ENCODE data around the gene SLC6A9. TPM values are rescaled to one million over a fixed set of nuclear protein-coding genes. Genes with fewer than 3 reads are reported as not detected.

The SLC6A9 gene
- total and polyA plus RNA-seq, 8 donors: 1.9 to 23.4 (median 4.4) TPM

DNA sequence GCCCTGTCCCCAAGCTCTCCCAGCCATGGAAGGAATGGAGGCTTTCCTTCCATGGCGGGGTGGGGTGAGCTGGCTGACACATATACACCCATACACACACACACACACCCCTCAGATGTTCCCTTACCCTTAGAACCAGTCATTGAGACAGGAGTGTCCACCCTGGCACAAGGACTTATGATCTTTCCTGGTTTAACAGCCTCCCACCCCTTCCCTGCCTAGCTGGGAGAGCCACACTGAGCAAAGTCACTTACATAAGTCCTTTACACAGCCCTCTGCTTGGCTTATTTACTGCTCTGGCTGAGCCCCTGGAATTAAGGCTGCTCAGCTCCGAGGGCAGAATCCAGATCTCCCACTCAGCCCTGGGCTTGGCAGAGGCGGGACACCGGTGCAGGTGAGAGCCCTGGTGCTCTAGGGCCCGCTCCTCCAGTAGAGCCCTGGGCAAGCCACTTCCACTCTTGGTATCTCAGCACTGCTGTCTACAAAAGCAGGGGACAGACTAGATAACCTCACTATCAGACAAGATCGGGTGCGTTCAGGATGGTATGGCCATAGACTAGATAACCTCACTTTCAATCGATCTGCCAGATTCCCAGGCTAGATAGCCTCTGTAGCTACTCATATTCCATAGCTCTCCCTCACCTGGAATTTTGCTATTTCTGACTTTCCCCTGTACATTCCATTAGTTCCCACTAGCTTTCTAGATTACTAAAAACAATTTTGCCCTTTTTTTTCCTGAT is 16.7 kb downstream of the SLC6A9 start:
- TF ChIP-seq, protein P1, sequence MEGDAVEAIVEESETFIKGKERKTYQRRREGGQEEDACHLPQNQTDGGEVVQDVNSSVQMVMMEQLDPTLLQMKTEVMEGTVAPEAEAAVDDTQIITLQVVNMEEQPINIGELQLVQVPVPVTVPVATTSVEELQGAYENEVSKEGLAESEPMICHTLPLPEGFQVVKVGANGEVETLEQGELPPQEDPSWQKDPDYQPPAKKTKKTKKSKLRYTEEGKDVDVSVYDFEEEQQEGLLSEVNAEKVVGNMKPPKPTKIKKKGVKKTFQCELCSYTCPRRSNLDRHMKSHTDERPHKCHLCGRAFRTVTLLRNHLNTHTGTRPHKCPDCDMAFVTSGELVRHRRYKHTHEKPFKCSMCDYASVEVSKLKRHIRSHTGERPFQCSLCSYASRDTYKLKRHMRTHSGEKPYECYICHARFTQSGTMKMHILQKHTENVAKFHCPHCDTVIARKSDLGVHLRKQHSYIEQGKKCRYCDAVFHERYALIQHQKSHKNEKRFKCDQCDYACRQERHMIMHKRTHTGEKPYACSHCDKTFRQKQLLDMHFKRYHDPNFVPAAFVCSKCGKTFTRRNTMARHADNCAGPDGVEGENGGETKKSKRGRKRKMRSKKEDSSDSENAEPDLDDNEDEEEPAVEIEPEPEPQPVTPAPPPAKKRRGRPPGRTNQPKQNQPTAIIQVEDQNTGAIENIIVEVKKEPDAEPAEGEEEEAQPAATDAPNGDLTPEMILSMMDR (IDR thresholded peaks at IDR 0.05): no peak
- Histone ChIP-seq H3K4me3 (no peak overlapping the region), H3K27ac (no peak overlapping the region), H3K4me1 (no peaks in the 10 kb centered on the region), H3K27me3 (no peaks in the 10 kb centered on the region), H3K36me3 (no peaks in the 10 kb centered on the region), H3K9me3 (no peaks in the 10 kb centered on the region)
- FAIRE-seq: no peak
- intact Hi-C loops (cut with DNase I): no loop called here
- ATAC-seq: no peak
- no peak for DNase-seq
- 77 to 81% methylated on average over 8 of the region's 8 CpGs for WGBS, 2 donors

DNA sequence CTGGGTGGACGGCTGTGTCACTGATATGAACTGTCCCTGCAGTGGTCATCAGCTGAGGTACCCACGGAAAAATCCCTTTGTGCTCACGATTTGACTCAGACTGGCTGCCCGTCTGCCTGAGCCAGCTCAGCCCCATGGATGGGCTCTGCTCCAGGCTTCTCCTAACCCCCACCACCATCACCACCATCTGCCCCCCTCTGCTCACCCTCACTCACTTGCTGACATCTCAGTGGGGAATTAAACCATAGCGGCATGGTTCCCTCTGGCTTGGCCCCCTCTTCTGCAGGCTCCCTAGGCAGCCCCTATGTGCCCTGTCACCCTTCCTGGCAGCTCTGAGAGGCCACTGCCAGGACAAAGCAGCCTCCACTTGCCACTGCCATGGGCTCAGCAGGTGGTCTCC is 17.3 kb downstream of the SLC6A9 start:
- ATAC-seq (no peak), FAIRE-seq (no peak)

DNA sequence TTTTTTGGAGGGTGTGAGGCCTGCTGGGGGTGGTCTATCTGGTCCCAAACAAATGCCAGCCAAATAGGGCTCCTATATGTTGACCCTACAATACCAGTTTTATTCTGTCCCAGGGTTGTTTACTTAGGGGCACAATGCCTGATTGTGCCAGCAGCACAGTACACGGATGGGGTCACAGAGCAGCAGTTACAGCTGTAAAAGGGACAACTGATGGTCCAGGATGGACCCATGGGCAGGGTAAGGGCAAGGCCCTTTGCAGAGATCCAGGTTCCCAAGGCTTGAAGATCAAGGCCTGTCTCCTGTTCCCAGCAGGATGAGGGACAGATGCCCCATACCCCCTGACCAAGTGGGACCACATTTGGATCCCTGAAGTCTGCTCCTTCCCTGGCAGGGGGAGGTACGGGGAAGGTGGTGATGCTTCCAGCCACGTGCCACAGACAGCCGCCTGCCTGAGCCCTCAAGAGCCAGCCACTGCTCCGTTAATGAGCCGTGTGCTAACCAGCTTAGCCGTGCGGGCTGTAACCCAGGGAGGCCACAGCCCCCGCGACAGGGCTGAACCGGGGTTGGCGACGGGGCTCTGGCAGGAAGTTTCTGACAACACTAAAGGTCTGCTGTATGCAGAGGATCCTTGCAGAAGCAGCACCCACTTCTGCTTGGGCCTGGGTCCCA is 18.2 kb downstream of the SLC6A9 start:
- TF ChIP-seq, protein P1 (IDR thresholded peaks at IDR 0.05): no peak
- ATAC-seq (peak in 3 of 4 donors; percentile 29 to 66 (median 65)), FAIRE-seq (no peak), DNase-seq (no peak)
- H3K9me3 ChIP-seq: no peaks in the 10 kb centered on the region
- no peak overlapping the region for H3K27ac ChIP-seq
- no peaks in the 10 kb centered on the region for H3K27me3 ChIP-seq
- H3K4me1 ChIP-seq: no peaks in the 10 kb centered on the region
- H3K36me3 ChIP-seq: no peaks in the 10 kb centered on the region
- 79 to 82% methylated on average over 13 of the region's 13 CpGs for WGBS, 2 donors
- intact Hi-C loops (cut with DNase I): no loop called here
- H3K4me3 ChIP-seq: no peak overlapping the region

More for the DNA sequence above, 17.3 kb downstream of the SLC6A9 start:
- intact Hi-C loops (cut with DNase I): no loop called here
- H3K36me3 ChIP-seq: no peaks in the 10 kb centered on the region
- DNase-seq: no peak
- no peaks in the 10 kb centered on the region for H3K9me3 ChIP-seq
- H3K27me3 ChIP-seq: no peaks in the 10 kb centered on the region
- H3K27ac ChIP-seq: no peak overlapping the region
- no peaks in the 10 kb centered on the region for H3K4me1 ChIP-seq
- TF ChIP-seq, protein P1 (IDR thresholded peaks at IDR 0.05): no peak
- WGBS, 2 donors: 80% methylated on average over 5 of the region's 5 CpGs
- no peak overlapping the region for H3K4me3 ChIP-seq

DNA sequence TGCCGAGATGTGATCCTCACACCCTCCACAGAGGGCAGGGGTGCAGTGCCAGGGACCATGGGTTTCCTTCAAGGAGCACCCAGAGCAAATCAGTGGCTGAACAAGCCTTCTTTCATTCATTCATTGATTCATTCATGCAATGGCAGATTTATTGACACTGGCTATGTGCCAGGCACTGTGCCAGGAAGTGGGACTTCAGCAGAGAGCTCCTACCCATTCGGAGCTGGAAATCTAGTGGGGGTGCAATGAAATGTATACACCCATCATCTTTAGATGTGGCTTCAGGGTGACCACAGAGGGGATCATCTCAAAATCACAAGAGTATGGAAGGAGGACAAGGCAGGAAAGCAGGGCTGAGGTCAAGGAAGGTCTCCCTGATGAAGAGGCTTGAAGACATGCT is 18.9 kb downstream of the SLC6A9 start:
- H3K27ac ChIP-seq: no peak overlapping the region
- TF ChIP-seq, protein P1 (IDR thresholded peaks at IDR 0.05): no peak
- 55 to 67% methylated on average over 2 of the region's 2 CpGs for WGBS, 2 donors
- no peaks in the 10 kb centered on the region for H3K9me3 ChIP-seq
- no peaks in the 10 kb centered on the region for H3K36me3 ChIP-seq
- intact Hi-C loops (cut with DNase I): no loop called here
- DNase-seq: no peak
- H3K4me1 ChIP-seq: no peaks in the 10 kb centered on the region
- H3K4me3 ChIP-seq: no peak overlapping the region
- no peak for ATAC-seq
- FAIRE-seq: no peak
- H3K27me3 ChIP-seq: no peaks in the 10 kb centered on the region

DNA sequence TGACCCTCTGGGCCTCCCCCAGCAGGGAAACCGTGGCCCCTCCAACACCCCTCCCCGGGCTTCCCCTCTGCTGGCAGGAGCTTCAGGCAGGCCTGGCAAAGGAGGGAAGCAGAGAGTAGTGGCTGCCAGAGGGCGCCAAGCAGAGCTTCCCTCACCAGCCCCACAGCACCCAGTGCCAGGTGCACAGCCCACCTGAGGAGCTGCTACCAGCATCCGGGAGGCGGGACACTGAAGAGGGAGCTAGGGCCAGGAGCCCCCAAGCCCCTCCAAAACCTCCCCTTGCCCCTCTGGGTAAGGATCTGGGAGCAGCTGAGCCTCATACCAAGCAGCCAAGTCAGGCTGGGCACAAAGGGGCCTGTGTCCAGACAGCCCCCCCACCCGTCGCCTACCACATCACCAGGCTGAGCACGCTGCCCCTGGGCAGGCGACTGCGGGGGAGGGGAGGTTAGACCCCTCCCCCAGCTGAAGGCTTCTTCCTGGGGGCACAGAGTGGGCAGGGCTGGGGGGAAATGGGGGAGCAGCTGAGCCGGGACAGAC is 20.3 kb downstream of the SLC6A9 start:
- intact Hi-C loops (cut with DNase I): no loop called here
- Histone ChIP-seq H3K27me3 (no peaks in the 10 kb centered on the region), H3K4me1 (no peaks in the 10 kb centered on the region), H3K27ac (no peak overlapping the region), H3K36me3 (no peaks in the 10 kb centered on the region), H3K9me3 (no peaks in the 10 kb centered on the region), H3K4me3 (no peak overlapping the region)
- no peak for ATAC-seq
- 87% methylated on average over 11 of the region's 11 CpGs for WGBS, 2 donors
- no peak for FAIRE-seq
- DNase-seq: no peak
- TF ChIP-seq, protein P1 (IDR thresholded peaks at IDR 0.05): no peak
